HG02870 (cell line): ENCODE results near the gene PPIA.
"Not testable (repeated sequence)": the region's sequence is repeated elsewhere in the genome, so short reads cannot be mapped to it uniquely, and the experiment has no call there.

Experiments used
- ATAC-seq: cut with Tn5 transposase; IDR thresholded peaks from one replicate; pipeline ENCODE4 v1.9.1; 2021; ENCODE audit warnings: mild to moderate bottlenecking, moderate library complexity; ENCODE audit not compliant: unreplicated experiment

Gene PPIA

DNA sequence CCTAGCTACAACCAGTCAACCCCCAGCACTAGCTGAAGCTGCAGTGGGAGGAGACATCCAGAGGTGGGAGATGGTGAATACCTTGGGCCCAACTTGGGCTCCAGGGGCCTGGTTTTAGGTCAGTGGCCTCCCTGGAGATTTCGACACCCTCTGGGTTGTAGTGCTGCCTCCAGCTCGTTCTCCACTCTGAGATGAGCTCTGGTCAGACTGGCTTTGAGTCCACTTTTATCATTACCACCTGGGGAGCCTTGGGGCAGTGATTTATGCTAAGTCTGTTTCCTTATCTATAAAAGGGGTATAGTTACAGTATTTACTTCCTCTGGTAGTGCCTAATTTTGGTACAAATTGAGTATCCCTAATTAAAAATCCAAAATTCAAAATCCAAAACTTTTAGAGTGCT, 22.8 kb downstream of the PPIA start:
- ATAC-seq = no peak

GRCh38 chr7:44823255-44823781, 26.8 kb downstream of the PPIA start:
- no peak for ATAC-seq

DNA sequence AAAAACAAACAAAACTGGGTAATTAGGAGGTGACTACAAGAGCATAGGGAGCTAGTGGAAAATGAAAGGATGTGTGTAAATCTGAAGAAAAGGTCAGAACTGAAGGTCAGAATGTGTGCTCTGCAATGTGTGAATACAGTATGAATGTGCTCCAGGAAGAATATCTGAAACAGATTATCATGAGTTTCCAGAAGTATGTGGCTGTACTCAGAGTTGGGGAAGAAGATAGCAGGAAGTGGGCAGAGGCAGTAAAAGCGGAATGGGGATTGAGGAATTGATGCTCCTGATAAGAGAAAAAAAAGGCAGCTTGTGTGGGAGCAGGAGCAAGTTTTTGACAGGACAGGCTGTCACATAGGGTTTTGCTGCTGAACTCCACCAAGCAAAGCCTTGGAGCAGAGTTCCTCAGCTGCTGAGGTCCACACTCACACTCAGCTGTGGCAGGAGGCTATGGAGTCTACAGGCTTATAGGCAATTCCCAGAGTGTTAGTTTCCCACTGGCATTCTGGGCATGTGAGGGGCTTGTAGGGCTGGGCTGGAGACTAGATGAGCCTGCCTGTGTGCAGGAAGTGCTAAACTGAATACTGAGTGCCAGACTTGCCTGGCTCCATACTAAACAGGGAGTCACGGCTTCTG, 28.5 kb downstream of the PPIA start:
- ATAC-seq = no peak

DNA sequence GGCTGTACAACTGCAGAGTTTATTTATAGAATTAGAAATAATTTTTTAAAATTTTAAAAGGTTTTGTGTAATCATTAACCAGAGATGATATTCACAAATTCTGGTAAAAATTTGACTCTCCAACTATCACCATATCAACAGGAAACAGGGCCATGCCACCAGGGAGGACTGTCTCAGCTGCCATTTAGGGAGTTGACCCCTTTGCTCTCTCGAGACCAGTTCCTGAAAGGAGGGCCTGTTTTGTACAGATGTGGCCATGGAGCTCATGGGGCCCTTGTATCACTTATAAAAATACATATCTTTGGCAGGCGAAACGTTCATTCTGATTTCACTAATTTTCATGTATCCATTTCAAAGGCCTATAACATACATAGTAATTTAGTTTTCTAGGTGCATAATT, 31.1 kb downstream of the PPIA start:
- ATAC-seq = no peak

DNA sequence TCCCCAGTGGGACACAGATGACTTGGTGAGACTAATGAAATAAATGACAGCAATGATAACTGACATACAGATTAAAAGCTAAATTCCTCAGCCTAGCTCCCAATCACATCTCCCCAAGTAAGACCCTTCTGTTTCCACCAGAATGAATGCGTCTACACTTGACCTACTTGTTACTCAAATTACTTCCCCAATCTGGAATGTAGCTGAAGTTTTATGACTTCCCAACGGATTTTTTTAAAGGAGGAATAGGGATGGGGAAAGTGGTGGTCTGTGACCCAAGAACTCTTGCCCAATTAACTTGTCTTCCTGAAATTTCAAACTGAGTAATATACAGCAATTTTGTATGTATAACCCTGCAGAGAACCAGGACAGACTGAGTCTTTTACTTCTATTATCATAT, 42.3 kb downstream of the PPIA start:
- ATAC-seq = no peak

DNA sequence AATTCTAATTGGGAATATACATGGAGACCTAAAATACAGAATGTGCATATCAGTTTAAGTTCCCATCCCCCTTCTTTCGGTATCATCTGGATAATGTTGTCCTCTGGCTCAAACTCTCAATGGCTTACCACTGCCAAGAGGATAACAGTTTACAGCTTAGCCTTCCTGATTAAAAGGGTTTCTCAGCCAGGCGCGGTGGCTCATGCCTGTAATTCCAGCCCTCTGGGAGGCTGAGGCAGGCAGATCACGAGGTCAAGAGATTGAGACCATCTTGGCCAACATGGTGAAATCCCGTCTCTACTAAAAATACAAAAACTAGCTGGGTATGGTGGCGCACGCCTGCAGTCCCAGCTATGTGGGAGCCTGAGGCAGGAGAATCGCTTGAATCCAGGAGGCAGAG, 46.2 kb downstream of the PPIA start:
- not testable (repeated sequence) for ATAC-seq

DNA sequence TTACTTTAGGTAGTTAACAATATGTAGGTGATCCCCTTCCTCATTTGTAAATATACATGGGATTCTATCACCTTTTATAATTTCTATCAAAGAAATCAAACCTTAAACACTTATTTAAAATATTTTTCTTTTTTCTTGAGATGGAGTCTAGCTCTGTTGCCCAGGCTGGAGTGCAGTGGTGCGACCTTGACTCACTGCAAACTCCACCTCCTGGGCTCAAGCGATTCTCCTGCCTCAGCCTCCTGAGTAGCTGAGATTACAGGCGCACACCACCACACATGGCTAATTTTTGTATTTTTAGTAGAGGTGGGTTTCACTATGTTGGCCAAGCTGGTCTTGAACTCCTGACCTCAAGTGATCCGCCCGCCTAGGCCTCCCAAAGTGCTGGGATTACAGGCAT, 47.0 kb downstream of the PPIA start:
- not testable (repeated sequence) for ATAC-seq

GRCh38 chr7:44845451-44845850, 49.0 kb downstream of the PPIA start:
- no peak for ATAC-seq

DNA sequence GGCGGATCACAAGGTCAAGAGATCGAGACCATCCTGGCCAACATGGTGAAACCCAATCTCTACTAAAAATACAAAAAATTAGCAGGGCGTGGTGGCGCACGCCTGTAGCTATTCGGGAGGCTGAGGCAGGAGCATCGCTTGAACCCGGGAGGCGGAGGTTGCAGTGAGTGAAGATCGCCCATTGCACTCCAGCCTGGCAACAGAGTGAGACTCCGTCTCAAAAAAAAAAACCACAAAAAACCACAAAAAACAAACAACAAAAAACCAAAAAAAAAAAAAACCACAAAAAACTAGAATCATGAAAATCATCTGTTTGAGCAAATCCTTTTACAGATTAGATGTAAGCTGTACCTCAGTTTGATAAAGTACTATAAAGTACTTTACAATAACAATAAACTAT, 49.9 kb downstream of the PPIA start:
- ATAC-seq = not testable (repeated sequence)

- no peak for ATAC-seq
Measured at GRCh38 chr7:44846816-44847508, 50.5 kb downstream of the PPIA start.

DNA sequence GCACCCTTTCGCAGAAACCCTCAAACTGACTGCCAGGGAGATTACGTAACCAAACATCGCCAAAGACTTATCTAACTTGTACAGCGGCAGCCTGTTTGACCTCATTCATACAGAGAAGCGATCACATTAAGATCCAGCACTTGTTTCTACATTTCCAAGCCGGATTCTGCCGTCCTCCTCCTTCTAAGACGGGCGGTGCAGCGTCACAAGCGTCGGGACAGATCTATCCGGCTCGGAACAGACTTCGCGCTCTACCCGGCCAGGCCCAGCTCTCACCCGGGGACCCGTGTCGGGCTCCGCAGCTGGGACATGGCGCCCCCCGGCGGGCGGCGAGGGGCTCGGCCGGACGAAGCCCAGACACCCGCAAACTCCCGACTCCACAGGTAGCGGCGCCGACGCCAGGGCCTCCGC, 51.0 kb downstream of the PPIA start:
- ATAC-seq = peak; percentile 51

GRCh38 chr7:44847920-44848634, 51.6 kb downstream of the PPIA start, which contains the start of gene H2AZ2:
Gene H2AZ2 (minus strand): TSS chr7:44848087. CDS start chr7:44847971, 116 bp downstream.
- peak; percentile 83 for ATAC-seq

DNA sequence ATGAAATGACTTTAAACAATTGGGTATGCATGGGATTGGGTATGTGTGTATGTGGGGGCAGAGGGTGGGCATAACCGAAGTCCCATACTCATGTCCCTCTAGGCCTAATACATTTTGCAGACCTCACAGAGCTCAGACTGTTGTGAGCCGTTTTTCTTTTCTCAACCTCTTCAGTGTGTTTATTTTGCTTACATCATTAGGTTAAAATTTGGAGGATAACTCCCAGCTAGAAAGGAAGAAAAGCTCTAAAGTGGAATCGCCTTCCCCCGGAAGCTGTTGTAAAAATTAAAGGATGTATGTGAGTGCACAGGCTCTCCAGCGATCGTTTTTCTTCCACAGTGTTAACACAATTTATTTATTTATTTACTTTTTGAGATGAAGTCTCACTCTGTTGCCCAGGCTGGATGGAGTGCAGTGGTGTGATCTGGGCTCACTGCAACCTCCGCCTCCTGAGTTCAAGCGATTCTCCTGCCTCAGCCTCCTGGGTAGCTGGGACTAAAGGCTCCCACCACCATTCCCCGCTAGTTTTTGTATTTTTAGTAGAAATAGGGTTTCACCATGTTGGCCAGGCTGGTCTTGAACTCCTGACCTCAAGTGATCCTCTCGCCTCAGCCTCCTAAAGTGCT, 52.9 kb downstream of the PPIA start:
- no peak for ATAC-seq

- no peak for ATAC-seq
Measured at GRCh38 chr7:44849885-44850544, 53.5 kb downstream of the PPIA start.

DNA sequence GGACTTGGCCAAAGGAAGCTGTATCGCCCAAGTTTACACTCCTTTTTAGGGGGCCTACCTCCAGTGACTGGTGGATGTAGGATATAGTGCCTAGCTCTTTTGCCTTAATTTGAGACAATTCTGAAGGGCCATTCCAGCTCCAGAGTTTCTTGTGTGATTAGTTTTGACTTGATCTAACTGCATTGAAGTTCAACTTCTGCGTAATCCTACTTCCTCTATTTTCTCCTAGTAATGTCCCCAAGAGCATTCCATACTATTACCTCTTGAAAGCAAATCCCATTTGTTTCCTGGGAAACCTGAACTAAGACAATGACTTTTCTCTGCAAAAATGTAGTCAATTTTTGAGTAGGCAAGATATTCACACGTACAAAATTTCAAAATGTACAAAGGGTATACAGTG, 56.1 kb downstream of the PPIA start:
- ATAC-seq = no peak
